ENCODE data around the gene OR4D9.

Gene OR4D9

DNA sequence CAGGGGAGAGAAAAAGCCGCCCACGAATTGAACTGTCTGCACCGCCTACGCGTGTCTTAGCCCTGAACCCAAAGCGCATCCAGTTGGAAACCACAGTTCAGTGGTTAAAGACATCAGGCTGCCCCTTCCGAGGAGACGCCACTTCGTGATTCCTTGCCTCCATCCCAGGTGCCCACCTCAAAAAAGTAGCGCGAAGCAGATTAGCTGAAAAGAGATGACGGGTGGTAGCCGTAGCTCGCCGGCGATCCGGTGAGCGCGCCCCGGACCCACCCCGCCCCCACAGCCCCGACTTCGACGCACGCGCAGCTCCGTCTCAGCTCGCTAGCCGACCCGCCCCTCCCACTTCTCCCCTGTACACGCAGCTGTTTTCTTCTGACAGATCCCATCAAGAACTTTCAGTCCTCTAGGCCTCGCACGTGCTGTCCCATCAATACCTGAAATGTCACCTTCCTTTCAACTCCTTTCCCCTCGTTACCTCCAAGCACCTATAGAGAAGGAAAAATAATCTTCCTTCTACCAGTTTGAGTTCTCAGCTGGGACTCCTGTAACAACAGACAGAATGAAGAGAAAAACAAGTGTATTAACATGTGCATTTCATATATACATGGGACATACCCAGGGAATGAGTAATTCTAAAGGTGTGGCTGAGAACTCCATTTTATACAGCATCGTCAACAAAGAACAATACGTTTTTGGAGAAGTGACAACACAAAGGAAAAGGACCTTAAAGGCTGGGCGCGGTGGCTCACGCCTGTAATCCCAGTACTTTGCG lies 49.5 kb downstream of the OR4D9 start:
- TF ChIP-seq ZNF70 (CRISPR knock-in tag; IDR thresholded peaks at IDR 0.05): no peak
- TF ChIP-seq TCF4 (CRISPR knock-in tag; IDR thresholded peaks at IDR 0.05; ENCODE audit: borderline replicate concordance): no peak
- TF ChIP-seq CSDC2 (CRISPR knock-in tag; IDR thresholded peaks at IDR 0.05): no peak
- TF ChIP-seq ZNF565 (CRISPR knock-in tag; conservative IDR thresholded peaks at IDR 0.05; ENCODE audit: low read depth): no peak
- no peak for TF ChIP-seq ZNF8 (CRISPR knock-in tag; IDR thresholded peaks at IDR 0.05)
- no peak for TF ChIP-seq GLIS3 (CRISPR knock-in tag; IDR thresholded peaks at IDR 0.05)
- no peak for TF ChIP-seq ISL1 (CRISPR knock-in tag; IDR thresholded peaks at IDR 0.05)
- TF ChIP-seq, protein P1, sequence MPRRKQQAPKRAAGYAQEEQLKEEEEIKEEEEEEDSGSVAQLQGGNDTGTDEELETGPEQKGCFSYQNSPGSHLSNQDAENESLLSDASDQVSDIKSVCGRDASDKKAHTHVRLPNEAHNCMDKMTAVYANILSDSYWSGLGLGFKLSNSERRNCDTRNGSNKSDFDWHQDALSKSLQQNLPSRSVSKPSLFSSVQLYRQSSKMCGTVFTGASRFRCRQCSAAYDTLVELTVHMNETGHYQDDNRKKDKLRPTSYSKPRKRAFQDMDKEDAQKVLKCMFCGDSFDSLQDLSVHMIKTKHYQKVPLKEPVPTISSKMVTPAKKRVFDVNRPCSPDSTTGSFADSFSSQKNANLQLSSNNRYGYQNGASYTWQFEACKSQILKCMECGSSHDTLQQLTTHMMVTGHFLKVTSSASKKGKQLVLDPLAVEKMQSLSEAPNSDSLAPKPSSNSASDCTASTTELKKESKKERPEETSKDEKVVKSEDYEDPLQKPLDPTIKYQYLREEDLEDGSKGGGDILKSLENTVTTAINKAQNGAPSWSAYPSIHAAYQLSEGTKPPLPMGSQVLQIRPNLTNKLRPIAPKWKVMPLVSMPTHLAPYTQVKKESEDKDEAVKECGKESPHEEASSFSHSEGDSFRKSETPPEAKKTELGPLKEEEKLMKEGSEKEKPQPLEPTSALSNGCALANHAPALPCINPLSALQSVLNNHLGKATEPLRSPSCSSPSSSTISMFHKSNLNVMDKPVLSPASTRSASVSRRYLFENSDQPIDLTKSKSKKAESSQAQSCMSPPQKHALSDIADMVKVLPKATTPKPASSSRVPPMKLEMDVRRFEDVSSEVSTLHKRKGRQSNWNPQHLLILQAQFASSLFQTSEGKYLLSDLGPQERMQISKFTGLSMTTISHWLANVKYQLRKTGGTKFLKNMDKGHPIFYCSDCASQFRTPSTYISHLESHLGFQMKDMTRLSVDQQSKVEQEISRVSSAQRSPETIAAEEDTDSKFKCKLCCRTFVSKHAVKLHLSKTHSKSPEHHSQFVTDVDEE (CRISPR knock-in tag; IDR thresholded peaks at IDR 0.05): no peak
- TF ChIP-seq RARB (CRISPR knock-in tag; IDR thresholded peaks at IDR 0.05): no peak
- no peak for TF ChIP-seq ZFP3 (CRISPR knock-in tag; IDR thresholded peaks at IDR 0.05)
- TF ChIP-seq, protein P2, sequence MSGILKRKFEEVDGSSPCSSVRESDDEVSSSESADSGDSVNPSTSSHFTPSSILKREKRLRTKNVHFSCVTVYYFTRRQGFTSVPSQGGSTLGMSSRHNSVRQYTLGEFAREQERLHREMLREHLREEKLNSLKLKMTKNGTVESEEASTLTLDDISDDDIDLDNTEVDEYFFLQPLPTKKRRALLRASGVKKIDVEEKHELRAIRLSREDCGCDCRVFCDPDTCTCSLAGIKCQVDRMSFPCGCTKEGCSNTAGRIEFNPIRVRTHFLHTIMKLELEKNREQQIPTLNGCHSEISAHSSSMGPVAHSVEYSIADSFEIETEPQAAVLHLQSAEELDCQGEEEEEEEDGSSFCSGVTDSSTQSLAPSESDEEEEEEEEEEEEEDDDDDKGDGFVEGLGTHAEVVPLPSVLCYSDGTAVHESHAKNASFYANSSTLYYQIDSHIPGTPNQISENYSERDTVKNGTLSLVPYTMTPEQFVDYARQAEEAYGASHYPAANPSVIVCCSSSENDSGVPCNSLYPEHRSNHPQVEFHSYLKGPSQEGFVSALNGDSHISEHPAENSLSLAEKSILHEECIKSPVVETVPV (CRISPR knock-in tag; IDR thresholded peaks at IDR 0.05): no peak
- TF ChIP-seq OSR1 (CRISPR knock-in tag; IDR thresholded peaks at IDR 0.05): no peak
- TF ChIP-seq ESRRG (CRISPR knock-in tag; IDR thresholded peaks at IDR 0.05): no peak
- TF ChIP-seq, protein P3, sequence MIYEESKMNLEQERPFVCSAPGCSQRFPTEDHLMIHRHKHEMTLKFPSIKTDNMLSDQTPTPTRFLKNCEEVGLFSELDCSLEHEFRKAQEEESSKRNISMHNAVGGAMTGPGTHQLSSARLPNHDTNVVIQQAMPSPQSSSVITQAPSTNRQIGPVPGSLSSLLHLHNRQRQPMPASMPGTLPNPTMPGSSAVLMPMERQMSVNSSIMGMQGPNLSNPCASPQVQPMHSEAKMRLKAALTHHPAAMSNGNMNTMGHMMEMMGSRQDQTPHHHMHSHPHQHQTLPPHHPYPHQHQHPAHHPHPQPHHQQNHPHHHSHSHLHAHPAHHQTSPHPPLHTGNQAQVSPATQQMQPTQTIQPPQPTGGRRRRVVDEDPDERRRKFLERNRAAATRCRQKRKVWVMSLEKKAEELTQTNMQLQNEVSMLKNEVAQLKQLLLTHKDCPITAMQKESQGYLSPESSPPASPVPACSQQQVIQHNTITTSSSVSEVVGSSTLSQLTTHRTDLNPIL (CRISPR knock-in tag; IDR thresholded peaks at IDR 0.05; ENCODE audit: low read depth): no peak
- no peak for TF ChIP-seq ARNTL (CRISPR knock-in tag; IDR thresholded peaks at IDR 0.05; ENCODE audit: borderline replicate concordance, low read depth)
- TF ChIP-seq BACH2 (CRISPR knock-in tag; IDR thresholded peaks at IDR 0.05; ENCODE audit: borderline replicate concordance): no peak
- no peak for TF ChIP-seq ZFP30 (CRISPR knock-in tag; IDR thresholded peaks at IDR 0.05)
- TF ChIP-seq SNAI2 (CRISPR knock-in tag; IDR thresholded peaks at IDR 0.05): no peak
- no peak for TF ChIP-seq PPARA (CRISPR knock-in tag; IDR thresholded peaks at IDR 0.05; ENCODE audit: borderline replicate concordance)
- TF ChIP-seq, protein P4, sequence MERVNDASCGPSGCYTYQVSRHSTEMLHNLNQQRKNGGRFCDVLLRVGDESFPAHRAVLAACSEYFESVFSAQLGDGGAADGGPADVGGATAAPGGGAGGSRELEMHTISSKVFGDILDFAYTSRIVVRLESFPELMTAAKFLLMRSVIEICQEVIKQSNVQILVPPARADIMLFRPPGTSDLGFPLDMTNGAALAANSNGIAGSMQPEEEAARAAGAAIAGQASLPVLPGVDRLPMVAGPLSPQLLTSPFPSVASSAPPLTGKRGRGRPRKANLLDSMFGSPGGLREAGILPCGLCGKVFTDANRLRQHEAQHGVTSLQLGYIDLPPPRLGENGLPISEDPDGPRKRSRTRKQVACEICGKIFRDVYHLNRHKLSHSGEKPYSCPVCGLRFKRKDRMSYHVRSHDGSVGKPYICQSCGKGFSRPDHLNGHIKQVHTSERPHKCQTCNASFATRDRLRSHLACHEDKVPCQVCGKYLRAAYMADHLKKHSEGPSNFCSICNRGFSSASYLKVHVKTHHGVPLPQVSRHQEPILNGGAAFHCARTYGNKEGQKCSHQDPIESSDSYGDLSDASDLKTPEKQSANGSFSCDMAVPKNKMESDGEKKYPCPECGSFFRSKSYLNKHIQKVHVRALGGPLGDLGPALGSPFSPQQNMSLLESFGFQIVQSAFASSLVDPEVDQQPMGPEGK (CRISPR knock-in tag; IDR thresholded peaks at IDR 0.05; ENCODE audit: borderline replicate concordance): no peak
- peak; percentile 38 for ATAC-seq

DNA sequence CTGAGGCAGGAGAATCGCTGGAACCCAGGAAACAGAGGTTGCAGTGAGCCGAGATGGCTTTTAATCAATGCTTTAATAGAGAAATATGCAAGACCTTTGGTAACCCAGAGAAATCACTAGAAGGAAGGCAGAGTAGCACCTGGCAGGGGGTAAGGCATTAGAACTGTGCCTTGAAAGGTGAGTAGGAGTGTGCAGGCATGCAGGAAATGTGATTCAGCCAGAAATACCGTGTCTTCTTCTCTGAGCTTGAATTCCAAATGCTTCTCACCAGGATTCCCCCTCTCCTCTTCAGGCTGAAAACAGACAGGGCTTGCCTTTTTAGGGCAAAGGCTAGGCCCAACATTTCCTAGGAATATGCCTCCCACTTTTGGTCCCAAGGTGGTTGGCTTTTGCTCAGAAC lies 51.0 kb downstream of the OR4D9 start:
- no peak for ATAC-seq
- no peak for TF ChIP-seq ESRRG (CRISPR knock-in tag; IDR thresholded peaks at IDR 0.05)
- no peak for TF ChIP-seq ZNF565 (CRISPR knock-in tag; conservative IDR thresholded peaks at IDR 0.05; ENCODE audit: low read depth)
- TF ChIP-seq ARNTL (CRISPR knock-in tag; IDR thresholded peaks at IDR 0.05; ENCODE audit: borderline replicate concordance, low read depth): no peak
- TF ChIP-seq SNAI2 (CRISPR knock-in tag; IDR thresholded peaks at IDR 0.05): no peak
- no peak for TF ChIP-seq OSR1 (CRISPR knock-in tag; IDR thresholded peaks at IDR 0.05)
- no peak for TF ChIP-seq ZNF70 (CRISPR knock-in tag; IDR thresholded peaks at IDR 0.05)
- TF ChIP-seq, protein P2 (CRISPR knock-in tag; IDR thresholded peaks at IDR 0.05): no peak

Measured in SK-N-SH treated with all-trans-retinoic acid at 6 μM for 48 hours (cell line).